ENCODE results near the gene IRF5.

DNA sequence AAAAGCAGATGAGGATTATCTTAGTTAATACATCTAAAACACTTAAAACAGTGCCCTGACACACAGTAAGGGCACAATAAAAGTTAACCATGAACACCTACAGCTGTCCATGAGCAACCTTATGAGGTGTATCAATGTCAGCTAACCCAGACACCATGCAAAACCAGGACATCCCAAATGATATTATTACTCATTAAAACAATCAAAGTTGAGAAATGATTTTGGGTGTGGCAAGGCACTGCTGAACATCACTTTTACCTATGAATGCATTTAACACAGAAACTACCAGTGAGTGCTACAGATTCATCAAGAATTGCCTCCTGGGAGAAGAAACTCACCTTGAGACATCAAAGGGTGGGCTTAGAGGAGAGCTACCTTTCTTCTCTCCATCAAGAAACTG is 18.3 kb downstream of the IRF5 start:
- TF ChIP-seq, protein P1, sequence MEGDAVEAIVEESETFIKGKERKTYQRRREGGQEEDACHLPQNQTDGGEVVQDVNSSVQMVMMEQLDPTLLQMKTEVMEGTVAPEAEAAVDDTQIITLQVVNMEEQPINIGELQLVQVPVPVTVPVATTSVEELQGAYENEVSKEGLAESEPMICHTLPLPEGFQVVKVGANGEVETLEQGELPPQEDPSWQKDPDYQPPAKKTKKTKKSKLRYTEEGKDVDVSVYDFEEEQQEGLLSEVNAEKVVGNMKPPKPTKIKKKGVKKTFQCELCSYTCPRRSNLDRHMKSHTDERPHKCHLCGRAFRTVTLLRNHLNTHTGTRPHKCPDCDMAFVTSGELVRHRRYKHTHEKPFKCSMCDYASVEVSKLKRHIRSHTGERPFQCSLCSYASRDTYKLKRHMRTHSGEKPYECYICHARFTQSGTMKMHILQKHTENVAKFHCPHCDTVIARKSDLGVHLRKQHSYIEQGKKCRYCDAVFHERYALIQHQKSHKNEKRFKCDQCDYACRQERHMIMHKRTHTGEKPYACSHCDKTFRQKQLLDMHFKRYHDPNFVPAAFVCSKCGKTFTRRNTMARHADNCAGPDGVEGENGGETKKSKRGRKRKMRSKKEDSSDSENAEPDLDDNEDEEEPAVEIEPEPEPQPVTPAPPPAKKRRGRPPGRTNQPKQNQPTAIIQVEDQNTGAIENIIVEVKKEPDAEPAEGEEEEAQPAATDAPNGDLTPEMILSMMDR (IDR thresholded peaks at IDR 0.05) = no peak
- no peak for TF ChIP-seq ZFX (IDR thresholded peaks at IDR 0.05; ENCODE audit: borderline replicate concordance)

Data from 22Rv1 (cell line).